Gastroesophageal sphincter (tissue), 3 donors: ENCODE measurements around the gene TMED1.

Experiments used
- EP300 ChIP-seq: sonication (generic); formaldehyde crosslinking; IDR thresholded peaks from one replicate; pipeline ENCODE4 v1.6.1; 2017; ENCODE audit warnings: antibody characterized with exemption, mild to moderate bottlenecking
- POLR2A ChIP-seq, 2 donors: fragments of 450-650 bp; IDR thresholded peaks; one replicate each; pipeline ENCODE4 v1.6.1; 2017; ENCODE audit warnings: antibody characterized with exemption in 2 of 2, mild to moderate bottlenecking in 2 of 2, moderate library complexity in 1 of 2
- POLR2AphosphoS5 ChIP-seq: sonication (generic); formaldehyde crosslinking; IDR thresholded peaks from one replicate; pipeline ENCODE4 v1.6.1; 2017; ENCODE audit warnings: antibody characterized with exemption
- TF ChIP-seq, protein P1 (sequence below), 4 experiments: fragments of 200-600 bp in 2 of 4; fragments of 450-650 bp in 2 of 4; sonication (generic) in 1 of 4; IDR thresholded peaks; one replicate each; pipeline ENCODE4 v1.5.1; 2017 to 2019; ENCODE audit warnings: antibody characterized with exemption in 4 of 4, mild to moderate bottlenecking in 2 of 4, moderate library complexity in 2 of 4

DNA sequence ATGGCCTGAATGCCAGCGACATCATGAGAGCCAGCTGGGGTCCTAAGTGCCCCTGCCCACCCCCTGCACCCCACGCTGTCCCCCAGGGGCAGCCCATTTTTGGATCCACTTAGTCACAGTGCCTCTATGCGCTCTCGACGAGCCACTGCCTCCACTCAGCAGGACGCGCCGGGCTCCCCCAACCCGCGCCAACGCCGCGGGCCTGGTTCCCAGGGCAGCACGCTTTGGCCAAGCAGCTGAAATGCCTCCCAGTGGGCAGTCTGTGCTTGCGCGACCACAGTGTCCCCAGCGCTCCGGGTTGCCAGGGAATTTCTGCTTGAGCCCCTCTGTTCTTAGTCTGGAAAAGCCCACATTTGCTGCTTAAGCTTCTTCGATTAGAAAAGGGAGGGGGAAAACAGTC, 39.4 kb downstream of the TMED1 start:
- TF ChIP-seq, protein P1, sequence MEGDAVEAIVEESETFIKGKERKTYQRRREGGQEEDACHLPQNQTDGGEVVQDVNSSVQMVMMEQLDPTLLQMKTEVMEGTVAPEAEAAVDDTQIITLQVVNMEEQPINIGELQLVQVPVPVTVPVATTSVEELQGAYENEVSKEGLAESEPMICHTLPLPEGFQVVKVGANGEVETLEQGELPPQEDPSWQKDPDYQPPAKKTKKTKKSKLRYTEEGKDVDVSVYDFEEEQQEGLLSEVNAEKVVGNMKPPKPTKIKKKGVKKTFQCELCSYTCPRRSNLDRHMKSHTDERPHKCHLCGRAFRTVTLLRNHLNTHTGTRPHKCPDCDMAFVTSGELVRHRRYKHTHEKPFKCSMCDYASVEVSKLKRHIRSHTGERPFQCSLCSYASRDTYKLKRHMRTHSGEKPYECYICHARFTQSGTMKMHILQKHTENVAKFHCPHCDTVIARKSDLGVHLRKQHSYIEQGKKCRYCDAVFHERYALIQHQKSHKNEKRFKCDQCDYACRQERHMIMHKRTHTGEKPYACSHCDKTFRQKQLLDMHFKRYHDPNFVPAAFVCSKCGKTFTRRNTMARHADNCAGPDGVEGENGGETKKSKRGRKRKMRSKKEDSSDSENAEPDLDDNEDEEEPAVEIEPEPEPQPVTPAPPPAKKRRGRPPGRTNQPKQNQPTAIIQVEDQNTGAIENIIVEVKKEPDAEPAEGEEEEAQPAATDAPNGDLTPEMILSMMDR (IDR thresholded peaks at IDR 0.05): no peak
- TF ChIP-seq POLR2A (IDR thresholded peaks at IDR 0.05) (no peak), EP300 (no peak), POLR2AphosphoS5 (no peak)
